ENCODE measurements around the gene ZNF585A.
A peak's percentile ranks its signal among the peaks of the same experiment; 100 is the strongest.

Gene ZNF585A

GRCh38 chr19:37098570-37098969, 73.9 kb downstream of the ZNF585A start:
- no CpG with 5 or more reads among the region's 1 CpG for WGBS (ENCODE audit: insufficient coverage)
- no peak overlapping the region for H3K4me3 ChIP-seq (ENCODE audit: control insufficient read depth in 1 of 7, extremely low read depth in 1 of 7, insufficient read depth in 4 of 7, low read depth in 2 of 7, low read length in 6 of 7)
- DNase-seq, result no peak
- no peaks in the 10 kb centered on the region for H3K4me1 ChIP-seq (ENCODE audit: control extremely low read depth in 1 of 4, control insufficient read depth in 4 of 4, insufficient read depth in 4 of 4, low read length in 3 of 4)
- no peaks in the 10 kb centered on the region for H3K27me3 ChIP-seq (replicated peaks in 2 of 5; ENCODE audit: control insufficient read depth in 4 of 5, insufficient read depth in 5 of 5, low read length in 4 of 5)
- ChIA-PET POLR2A (no interaction called here), CTCF (interaction anchor here (1.0 kb wide), 1 partner anchor 17 kb away, joined by 3 read pairs; no protein-coding TSS in a partner anchor)
- peaks cover 10 to 74% (median 38%) of the 10 kb centered on the region in 5 experiments for H3K9me3 ChIP-seq (ENCODE audit: control extremely low read depth in 1 of 5, control insufficient read depth in 4 of 5, insufficient read depth in 2 of 5, low read depth in 1 of 5, low read length in 4 of 5)
- H3K36me3 ChIP-seq (ENCODE audit: control insufficient read depth in 4 of 4, insufficient read depth in 4 of 4, low read length in 3 of 4), result peaks cover 34 to 87% (median 43%) of the 10 kb centered on the region in 4 experiments
- no peak overlapping the region for H3K27ac ChIP-seq (ENCODE audit: insufficient read depth in 1 of 2, low read depth in 1 of 2, low read length in 2 of 2, poor library complexity in 1 of 2, severe bottlenecking in 2 of 2)

DNA sequence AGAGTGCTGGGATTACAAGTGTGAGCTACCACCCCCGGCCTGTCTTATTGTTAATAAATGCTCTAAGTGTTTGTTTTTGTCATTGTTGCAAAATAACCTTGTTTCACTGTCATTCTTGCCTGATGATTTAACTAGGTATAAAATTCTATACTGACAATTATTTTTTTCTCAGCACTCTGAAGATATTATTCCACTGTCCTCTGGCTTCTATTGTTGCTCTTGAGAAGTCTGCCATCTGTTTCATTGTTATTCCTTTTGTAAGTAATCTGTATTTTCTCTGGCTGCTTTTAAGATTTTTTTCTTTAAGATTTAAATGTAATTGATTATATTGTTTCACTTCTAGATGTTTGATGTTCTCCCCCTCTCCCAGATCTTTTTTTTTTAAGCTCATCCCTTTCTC, 76.6 kb downstream of the ZNF585A start:
- H3K27me3 ChIP-seq (replicated peaks in 2 of 5; ENCODE audit: control insufficient read depth in 4 of 5, insufficient read depth in 5 of 5, low read length in 4 of 5), result no peaks in the 10 kb centered on the region
- no CpG with 5 or more reads among the region's 1 CpG for WGBS (ENCODE audit: insufficient coverage)
- ChIA-PET CTCF (no interaction called here), POLR2A (no interaction called here)
- peak in 2 of 3 donors; percentile 47 to 65 for DNase-seq
- no peaks in the 10 kb centered on the region for H3K4me1 ChIP-seq (ENCODE audit: control extremely low read depth in 1 of 4, control insufficient read depth in 4 of 4, insufficient read depth in 4 of 4, low read length in 3 of 4)
- peaks cover 40 to 94% (median 50%) of the 10 kb centered on the region in 4 experiments for H3K36me3 ChIP-seq (ENCODE audit: control insufficient read depth in 4 of 4, insufficient read depth in 4 of 4, low read length in 3 of 4)
- H3K9me3 ChIP-seq (ENCODE audit: control extremely low read depth in 1 of 5, control insufficient read depth in 4 of 5, insufficient read depth in 2 of 5, low read depth in 1 of 5, low read length in 4 of 5), result peaks cover 16 to 75% (median 44%) of the 10 kb centered on the region in 5 experiments
- H3K27ac ChIP-seq (ENCODE audit: insufficient read depth in 1 of 2, low read depth in 1 of 2, low read length in 2 of 2, poor library complexity in 1 of 2, severe bottlenecking in 2 of 2), result no peak overlapping the region
- H3K4me3 ChIP-seq (ENCODE audit: control insufficient read depth in 1 of 7, extremely low read depth in 1 of 7, insufficient read depth in 4 of 7, low read depth in 2 of 7, low read length in 6 of 7), result no peak overlapping the region

Measured in common myeloid progenitor, CD34-positive (primary cell).